HG03060 (cell line): ENCODE data around the gene CAMK2D.
"Not testable (repeated sequence)": the region's sequence is repeated elsewhere in the genome, so short reads cannot be mapped to it uniquely, and the experiment has no call there.

Experiments
- ATAC-seq: cut with Tn5 transposase; IDR thresholded peaks from one replicate; pipeline ENCODE4 v1.9.1; 2021; ENCODE audit warnings: low read depth, moderate number of reproducible peaks; ENCODE audit not compliant: unreplicated experiment

CAMK2D gene

GRCh38 chr4:113761620-113762185 is at the start of gene CAMK2D:
TSS of gene CAMK2D (minus strand) at chr4:113761738. CDS start at chr4:113761068, 670 bp downstream.
- ATAC-seq: peak; percentile 24

- no peak for ATAC-seq
These were observed 49.4 kb upstream of the CAMK2D start for GRCh38 chr4:113810906-113811305.

GRCh38 chr4:113809311-113809710 is 47.8 kb upstream of the CAMK2D start:
- no peak for ATAC-seq

- ATAC-seq: no peak
These were observed 45.3 kb upstream of the CAMK2D start for GRCh38 chr4:113806850-113807249.

GRCh38 chr4:113801882-113802281 is 40.3 kb upstream of the CAMK2D start:
- no peak for ATAC-seq

- not testable (repeated sequence) for ATAC-seq
These were observed 34.8 kb upstream of the CAMK2D start for GRCh38 chr4:113796381-113796780.

GRCh38 chr4:113790478-113790877 is 28.9 kb upstream of the CAMK2D start:
- no peak for ATAC-seq

GRCh38 chr4:113788888-113789287 is 27.4 kb upstream of the CAMK2D start:
- no peak for ATAC-seq

GRCh38 chr4:113785781-113786180 is 24.2 kb upstream of the CAMK2D start:
- no peak for ATAC-seq

GRCh38 chr4:113784497-113785250 is 23.1 kb upstream of the CAMK2D start:
- ATAC-seq: no peak

- no peak for ATAC-seq
These were observed 22.2 kb upstream of the CAMK2D start for GRCh38 chr4:113783701-113784100.

- no peak for ATAC-seq
These were observed 21.8 kb upstream of the CAMK2D start for GRCh38 chr4:113783289-113783688.

GRCh38 chr4:113781439-113782040 is 20.0 kb upstream of the CAMK2D start:
- ATAC-seq: no peak

- no peak for ATAC-seq
These were observed 15.1 kb upstream of the CAMK2D start for GRCh38 chr4:113776679-113777078.

- ATAC-seq: no peak
These were observed 14.5 kb upstream of the CAMK2D start for GRCh38 chr4:113776016-113776415.

- no peak for ATAC-seq
These were observed 12.2 kb upstream of the CAMK2D start for GRCh38 chr4:113773756-113774155.

GRCh38 chr4:113773014-113773413 is 11.5 kb upstream of the CAMK2D start:
- ATAC-seq: no peak

- no peak for ATAC-seq
These were observed 10.8 kb upstream of the CAMK2D start for GRCh38 chr4:113772319-113772718.

- ATAC-seq: no peak
These were observed 8.2 kb upstream of the CAMK2D start for GRCh38 chr4:113769744-113770143.

- no peak for ATAC-seq
These were observed 7.4 kb upstream of the CAMK2D start for GRCh38 chr4:113768952-113769351.

GRCh38 chr4:113766882-113767281 is 5.3 kb upstream of the CAMK2D start:
- no peak for ATAC-seq

- ATAC-seq: no peak
These were observed 3.3 kb upstream of the CAMK2D start for GRCh38 chr4:113764720-113765264.
